Astrocyte of the spinal cord (primary cell): Measurements from ENCODE around the gene HEATR1.

Experiments
- DNase-seq: peaks from one replicate; pipeline ENCODE4 v3.0.0; 2011; ENCODE audit warnings: low read depth, low spot score
- H3K4me3 ChIP-seq: 2 replicates; pipeline ENCODE4 v1.5.1; 2011; ENCODE audit warnings: low read depth, mild to moderate bottlenecking, low read length, moderate library complexity
- CTCF ChIP-seq: IDR thresholded peaks from 2 replicates; pipeline ENCODE4 v1.5.1; 2012; ENCODE audit warnings: low read depth, mild to moderate bottlenecking, low read length, inconsistent platforms
- in situ Hi-C: cut with HindIII; loops from 2 replicates; pipeline ENCODE4 v1.10.0; 2017; ENCODE audit warnings: low sequenced_read_pairs

Gene HEATR1

GRCh38 chr1:236515443-236515958 lies 88.8 kb downstream of the HEATR1 start:
- TF ChIP-seq CTCF, result no peak
- in situ Hi-C loops, result no loop called here
- DNase-seq, result no peak
- H3K4me3 ChIP-seq, result no peak overlapping the region

- in situ Hi-C loops, result no loop called here
- TF ChIP-seq CTCF, result no peak
- H3K4me3 ChIP-seq, result no peak overlapping the region
- DNase-seq, result no peak
Measured at GRCh38 chr1:236514703-236515442, 89.4 kb downstream of the HEATR1 start.

DNA sequence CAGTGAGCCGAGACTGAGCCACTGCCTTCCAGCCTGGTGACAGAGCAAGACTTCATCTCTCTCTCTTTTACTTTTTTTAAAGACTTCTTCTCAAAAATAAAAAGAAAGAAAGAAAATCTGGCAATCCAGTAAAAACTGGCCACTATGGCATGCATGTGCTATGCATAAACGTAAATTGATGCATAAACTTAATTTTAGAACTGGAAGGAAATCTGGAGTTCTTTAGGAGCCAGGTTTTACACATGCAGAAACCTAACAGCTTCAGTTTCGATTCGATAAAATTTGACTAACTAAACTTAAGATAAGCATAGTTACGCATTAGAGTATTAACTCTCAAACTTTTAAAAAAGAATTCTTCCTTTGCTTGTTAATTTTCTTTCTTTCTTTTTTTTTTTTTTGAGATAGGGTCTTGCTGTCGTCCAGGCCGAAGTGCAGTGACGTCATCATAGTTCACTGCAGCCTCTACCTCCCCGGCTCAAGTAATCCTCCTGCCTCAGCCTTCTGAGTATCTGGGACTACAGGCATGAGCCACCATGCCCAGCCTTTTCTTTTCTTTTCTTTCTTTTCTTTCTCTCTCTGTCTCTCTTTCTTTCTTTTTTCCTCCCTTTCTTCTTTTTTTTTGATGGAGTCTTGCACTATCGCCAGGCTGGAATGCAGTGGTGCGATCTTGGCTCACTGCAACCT lies 92.4 kb downstream of the HEATR1 start:
- no peak for TF ChIP-seq CTCF
- in situ Hi-C loops, result no loop called here
- DNase-seq, result no peak
- no peak overlapping the region for H3K4me3 ChIP-seq

GRCh38 chr1:236509647-236510401 lies 94.5 kb downstream of the HEATR1 start:
- in situ Hi-C loops, result no loop called here
- no peak overlapping the region for H3K4me3 ChIP-seq
- DNase-seq, result no peak
- no peak for TF ChIP-seq CTCF

DNA sequence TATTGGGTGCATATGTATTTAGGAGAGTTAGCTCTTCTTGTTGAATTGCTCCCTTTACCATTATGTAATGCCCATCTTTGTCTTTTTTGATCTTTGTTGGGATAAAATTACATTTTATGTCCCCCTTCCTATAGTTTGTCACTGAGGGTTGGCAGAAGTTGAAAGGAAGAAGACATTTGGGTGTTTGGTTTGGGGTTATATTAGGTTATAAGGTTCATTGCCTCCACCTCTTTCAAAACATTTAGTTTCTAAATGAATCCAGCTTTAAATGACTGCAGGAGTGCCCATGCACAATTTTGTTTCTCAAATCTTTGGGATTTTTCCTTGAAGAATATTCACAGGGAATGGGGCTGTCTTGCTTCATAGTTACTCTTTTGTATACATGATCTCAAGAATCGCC lies 95.1 kb downstream of the HEATR1 start:
- DNase-seq, result no peak
- no peak overlapping the region for H3K4me3 ChIP-seq
- no peak for TF ChIP-seq CTCF
- in situ Hi-C loops, result no loop called here

- in situ Hi-C loops, result no loop called here
- no peak overlapping the region for H3K4me3 ChIP-seq
- DNase-seq, result no peak
- no peak for TF ChIP-seq CTCF
Measured at GRCh38 chr1:236508593-236509027, 95.7 kb downstream of the HEATR1 start.
